ENCODE results near the gene HES7.

Gene HES7

DNA sequence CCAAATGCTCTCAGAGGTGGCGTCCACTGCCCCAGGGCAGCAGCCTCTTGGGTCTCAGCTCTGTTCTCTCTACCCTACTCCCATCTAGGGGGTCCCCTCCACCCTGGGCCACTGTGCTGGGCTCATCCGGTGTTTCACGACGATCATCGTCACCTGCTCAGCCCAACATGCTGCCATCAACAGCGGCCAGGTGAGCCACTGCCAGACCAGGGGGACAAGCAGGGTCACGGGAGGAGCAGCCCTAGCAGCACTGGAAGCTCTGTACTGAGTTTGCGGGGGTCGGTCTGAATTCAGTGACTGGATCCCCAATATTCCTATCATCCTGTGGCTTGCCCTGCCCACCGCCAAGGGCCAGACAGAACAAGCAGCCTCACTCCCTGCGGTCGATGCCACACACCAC is 52.4 kb downstream of the HES7 start:
- H3K4me3 ChIP-seq (replicated peaks; ENCODE audit: low read depth, low read length): no peak overlapping the region
- no peak for DNase-seq (ENCODE audit: low read depth)
- TF ChIP-seq, protein P1, sequence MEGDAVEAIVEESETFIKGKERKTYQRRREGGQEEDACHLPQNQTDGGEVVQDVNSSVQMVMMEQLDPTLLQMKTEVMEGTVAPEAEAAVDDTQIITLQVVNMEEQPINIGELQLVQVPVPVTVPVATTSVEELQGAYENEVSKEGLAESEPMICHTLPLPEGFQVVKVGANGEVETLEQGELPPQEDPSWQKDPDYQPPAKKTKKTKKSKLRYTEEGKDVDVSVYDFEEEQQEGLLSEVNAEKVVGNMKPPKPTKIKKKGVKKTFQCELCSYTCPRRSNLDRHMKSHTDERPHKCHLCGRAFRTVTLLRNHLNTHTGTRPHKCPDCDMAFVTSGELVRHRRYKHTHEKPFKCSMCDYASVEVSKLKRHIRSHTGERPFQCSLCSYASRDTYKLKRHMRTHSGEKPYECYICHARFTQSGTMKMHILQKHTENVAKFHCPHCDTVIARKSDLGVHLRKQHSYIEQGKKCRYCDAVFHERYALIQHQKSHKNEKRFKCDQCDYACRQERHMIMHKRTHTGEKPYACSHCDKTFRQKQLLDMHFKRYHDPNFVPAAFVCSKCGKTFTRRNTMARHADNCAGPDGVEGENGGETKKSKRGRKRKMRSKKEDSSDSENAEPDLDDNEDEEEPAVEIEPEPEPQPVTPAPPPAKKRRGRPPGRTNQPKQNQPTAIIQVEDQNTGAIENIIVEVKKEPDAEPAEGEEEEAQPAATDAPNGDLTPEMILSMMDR (IDR thresholded peaks at IDR 0.05; ENCODE audit: low read length, missing control alignments): no peak
